Panc1 (cell line): ENCODE measurements around the gene GIGYF1. TPM values are rescaled to one million over a fixed set of nuclear protein-coding genes. Genes with fewer than 3 reads are reported as not detected.
"Not testable (repeated sequence)": the region's sequence is repeated elsewhere in the genome, so short reads cannot be mapped to it uniquely, and the experiment has no call there.

Source experiments
- ATAC-seq: fragments of 200-7000 bp; cut with Tn5 transposase; 2 replicates; pipeline ENCODE4 v1.9.1; 2020; ENCODE audit warnings: mild to moderate bottlenecking, moderate library complexity
- BruUV-seq: library from RNA; stranded (reverse); fragments of 400-500 nt; replicated peaks from 2 replicates; lab custom pipeline; 2021; lab: Mats Ljungman, UMichigan
- CTCF ChIA-PET: fragments of 300-600 bp; sonication (Branson Sonifier 250); formaldehyde crosslinking; loops from one replicate; lab custom pipeline; 2022; ENCODE audit warnings: antibody characterized with exemption; lab: Charles Lee
- POLR2A ChIA-PET: fragments of 300-600 bp; sonication (Branson Sonifier 250); formaldehyde crosslinking; loops from one replicate; lab custom pipeline; 2022; ENCODE audit warnings: antibody characterized with exemption; lab: Charles Lee
- DNase-seq: peaks from one replicate; pipeline ENCODE4 v3.0.0-alpha.2; 2010; ENCODE audit warnings: low read depth, low spot score
- H3K27ac ChIP-seq: 2 replicates; pipeline ENCODE4 v1.5.1; 2011; ENCODE audit warnings: mild to moderate bottlenecking, low read length, inconsistent platforms
- H3K27me3 ChIP-seq: fragments of 200-500 bp; sonication (Bioruptor generic); 2 replicates; pipeline ENCODE4 v1.6.0; 2014; ENCODE audit warnings: low read length, inconsistent platforms; ENCODE audit not compliant: control insufficient read depth, insufficient read depth
- H3K36me3 ChIP-seq: fragments of 200-500 bp; sonication (Bioruptor generic); 2 replicates; pipeline ENCODE4 v1.5.1; 2014; ENCODE audit warnings: inconsistent platforms, mild to moderate bottlenecking, low read length, moderate library complexity; ENCODE audit not compliant: control insufficient read depth, insufficient read depth
- H3K4me1 ChIP-seq: 2 replicates; pipeline ENCODE4 v1.5.1; 2011; ENCODE audit warnings: inconsistent platforms, mild to moderate bottlenecking, low read length, moderate library complexity; ENCODE audit not compliant: control insufficient read depth, insufficient read depth
- H3K4me3 ChIP-seq, 2 experiments: 2 replicates each; pipeline ENCODE4 v1.5.1; 2011 to 2012; ENCODE audit warnings: low read depth in 2 of 2, low read length in 2 of 2, mild to moderate bottlenecking in 2 of 2, inconsistent platforms in 1 of 2, moderate library complexity in 1 of 2
- H3K9me3 ChIP-seq: fragments of 200-500 bp; sonication (Bioruptor generic); 2 replicates; pipeline ENCODE4 v1.5.1; 2014; ENCODE audit warnings: low read depth, mild to moderate bottlenecking, inconsistent platforms, low read length, moderate library complexity; ENCODE audit not compliant: control insufficient read depth, insufficient read depth
- POLR2AphosphoS5 ChIP-seq: IDR thresholded peaks from 2 replicates; pipeline ENCODE4 v1.6.1; 2012; ENCODE audit warnings: mild to moderate bottlenecking, low read depth, low read length, moderate library complexity
- SIN3A ChIP-seq: IDR thresholded peaks from 2 replicates; pipeline ENCODE4 v1.6.1; 2012; ENCODE audit warnings: low read depth, mild to moderate bottlenecking, low read length, moderate library complexity, borderline replicate concordance; ENCODE audit not compliant: insufficient read depth
- TCF7L2 ChIP-seq: IDR thresholded peaks from 2 replicates; pipeline ENCODE4 v1.6.1; 2011; ENCODE audit warnings: mild to moderate bottlenecking, low read depth, low read length, inconsistent platforms
- in situ Hi-C: cut with HindIII; loops from 2 replicates; pipeline ENCODE4 v1.10.0; 2016; ENCODE audit warnings: low sequenced_read_pairs, low pct_unique_long_range_greater_than_20kb
- intact Hi-C: fragments of 100-400 bp; cut with micrococcal nuclease; formaldehyde crosslinking; loops from one replicate; pipeline ENCODE4 v1.10.0; 2022; ENCODE audit not compliant: unreplicated experiment
- total RNA-seq: library from RNA; stranded (reverse); gene quantifications from one replicate; pipeline ENCODE4 v1.2.1, GENCODE V29; 2021; ENCODE audit not compliant: unreplicated experiment
- TF ChIP-seq, protein P1 (sequence below): fragments of 450-650 bp; IDR thresholded peaks from 2 replicates; pipeline ENCODE4 v1.5.1; 2017; ENCODE audit warnings: mild to moderate bottlenecking
- TF ChIP-seq, protein P2 (sequence below), 2 experiments: IDR thresholded peaks; 2 replicates each; pipeline ENCODE4 v1.6.1; 2011 to 2012; ENCODE audit warnings: low read depth in 2 of 2, control low read depth in 1 of 2, low read length in 1 of 2, mild to moderate bottlenecking in 1 of 2, moderate library complexity in 1 of 2; ENCODE audit not compliant: insufficient read depth in 1 of 2

Gene GIGYF1
- total RNA-seq, 1 experiment from 2014 or later = 52.6 TPM

GRCh38 chr7:100670074-100670473 is 24.0 kb downstream of the GIGYF1 start:
- Histone ChIP-seq H3K27me3 (no peaks in the 10 kb centered on the region), H3K9me3 (no peaks in the 10 kb centered on the region), H3K4me3 (no peak overlapping the region), H3K27ac (no peak overlapping the region), H3K36me3 (peaks cover 3% of the 10 kb centered on the region; the same call in 1 of the 2 replicates), H3K4me1 (no peaks in the 10 kb centered on the region)
- CTCF ChIA-PET = interaction anchor here (0.8 kb wide), 1 partner anchor 35 kb away, joined by 5 read pairs; no protein-coding TSS in a partner anchor
- POLR2A ChIA-PET = no interaction called here
- intact Hi-C loops = no loop called here
- TF ChIP-seq POLR2AphosphoS5 = no peak
- no peak for TF ChIP-seq TCF7L2
- TF ChIP-seq, protein P1, sequence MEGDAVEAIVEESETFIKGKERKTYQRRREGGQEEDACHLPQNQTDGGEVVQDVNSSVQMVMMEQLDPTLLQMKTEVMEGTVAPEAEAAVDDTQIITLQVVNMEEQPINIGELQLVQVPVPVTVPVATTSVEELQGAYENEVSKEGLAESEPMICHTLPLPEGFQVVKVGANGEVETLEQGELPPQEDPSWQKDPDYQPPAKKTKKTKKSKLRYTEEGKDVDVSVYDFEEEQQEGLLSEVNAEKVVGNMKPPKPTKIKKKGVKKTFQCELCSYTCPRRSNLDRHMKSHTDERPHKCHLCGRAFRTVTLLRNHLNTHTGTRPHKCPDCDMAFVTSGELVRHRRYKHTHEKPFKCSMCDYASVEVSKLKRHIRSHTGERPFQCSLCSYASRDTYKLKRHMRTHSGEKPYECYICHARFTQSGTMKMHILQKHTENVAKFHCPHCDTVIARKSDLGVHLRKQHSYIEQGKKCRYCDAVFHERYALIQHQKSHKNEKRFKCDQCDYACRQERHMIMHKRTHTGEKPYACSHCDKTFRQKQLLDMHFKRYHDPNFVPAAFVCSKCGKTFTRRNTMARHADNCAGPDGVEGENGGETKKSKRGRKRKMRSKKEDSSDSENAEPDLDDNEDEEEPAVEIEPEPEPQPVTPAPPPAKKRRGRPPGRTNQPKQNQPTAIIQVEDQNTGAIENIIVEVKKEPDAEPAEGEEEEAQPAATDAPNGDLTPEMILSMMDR = no peak
- ATAC-seq = no peak
- DNase-seq = no peak
- in situ Hi-C loops = no loop called here
- no TSS peak for BruUV-seq

GRCh38 chr7:100669106-100669505 is 24.9 kb downstream of the GIGYF1 start:
- BruUV-seq, in situ Hi-C loops, H3K36me3 ChIP-seq, CTCF ChIA-PET, DNase-seq, H3K9me3 ChIP-seq, H3K27me3 ChIP-seq, H3K4me1 ChIP-seq, H3K4me3 ChIP-seq, POLR2A ChIA-PET, H3K27ac ChIP-seq, ATAC-seq, intact Hi-C loops: not testable (repeated sequence)

- H3K27ac ChIP-seq = no peak overlapping the region
- H3K4me3 ChIP-seq = no peak overlapping the region
- ChIA-PET POLR2A (no interaction called here), CTCF (no interaction called here)
- TF ChIP-seq POLR2AphosphoS5 = no peak
- no peak for TF ChIP-seq TCF7L2
- TF ChIP-seq, protein P2, sequence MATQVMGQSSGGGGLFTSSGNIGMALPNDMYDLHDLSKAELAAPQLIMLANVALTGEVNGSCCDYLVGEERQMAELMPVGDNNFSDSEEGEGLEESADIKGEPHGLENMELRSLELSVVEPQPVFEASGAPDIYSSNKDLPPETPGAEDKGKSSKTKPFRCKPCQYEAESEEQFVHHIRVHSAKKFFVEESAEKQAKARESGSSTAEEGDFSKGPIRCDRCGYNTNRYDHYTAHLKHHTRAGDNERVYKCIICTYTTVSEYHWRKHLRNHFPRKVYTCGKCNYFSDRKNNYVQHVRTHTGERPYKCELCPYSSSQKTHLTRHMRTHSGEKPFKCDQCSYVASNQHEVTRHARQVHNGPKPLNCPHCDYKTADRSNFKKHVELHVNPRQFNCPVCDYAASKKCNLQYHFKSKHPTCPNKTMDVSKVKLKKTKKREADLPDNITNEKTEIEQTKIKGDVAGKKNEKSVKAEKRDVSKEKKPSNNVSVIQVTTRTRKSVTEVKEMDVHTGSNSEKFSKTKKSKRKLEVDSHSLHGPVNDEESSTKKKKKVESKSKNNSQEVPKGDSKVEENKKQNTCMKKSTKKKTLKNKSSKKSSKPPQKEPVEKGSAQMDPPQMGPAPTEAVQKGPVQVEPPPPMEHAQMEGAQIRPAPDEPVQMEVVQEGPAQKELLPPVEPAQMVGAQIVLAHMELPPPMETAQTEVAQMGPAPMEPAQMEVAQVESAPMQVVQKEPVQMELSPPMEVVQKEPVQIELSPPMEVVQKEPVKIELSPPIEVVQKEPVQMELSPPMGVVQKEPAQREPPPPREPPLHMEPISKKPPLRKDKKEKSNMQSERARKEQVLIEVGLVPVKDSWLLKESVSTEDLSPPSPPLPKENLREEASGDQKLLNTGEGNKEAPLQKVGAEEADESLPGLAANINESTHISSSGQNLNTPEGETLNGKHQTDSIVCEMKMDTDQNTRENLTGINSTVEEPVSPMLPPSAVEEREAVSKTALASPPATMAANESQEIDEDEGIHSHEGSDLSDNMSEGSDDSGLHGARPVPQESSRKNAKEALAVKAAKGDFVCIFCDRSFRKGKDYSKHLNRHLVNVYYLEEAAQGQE (IDR thresholded peaks at IDR 0.05; ENCODE audit: insufficient read depth in 1 of 2, low read depth in 2 of 2, low read length in 1 of 2) = no peak
- TF ChIP-seq, protein P1 = no peak
- TF ChIP-seq SIN3A = no peak
- BruUV-seq = no TSS peak
- in situ Hi-C loops (no loop called here), intact Hi-C loops (no loop called here)
- no peaks in the 10 kb centered on the region for H3K9me3 ChIP-seq
- ATAC-seq (no peak), DNase-seq (no peak)
- H3K4me1 ChIP-seq = no peaks in the 10 kb centered on the region
- no peaks in the 10 kb centered on the region for H3K27me3 ChIP-seq
- H3K36me3 ChIP-seq = no peaks in the 10 kb centered on the region
Observed at GRCh38 chr7:100668069-100668449, 26.0 kb downstream of the GIGYF1 start.
